Measurements from ENCODE around the gene PLA2G6.
"Not testable (repeated sequence)": the region's sequence is repeated elsewhere in the genome, so short reads cannot be mapped to it uniquely, and the experiment has no call there.

The PLA2G6 gene

DNA sequence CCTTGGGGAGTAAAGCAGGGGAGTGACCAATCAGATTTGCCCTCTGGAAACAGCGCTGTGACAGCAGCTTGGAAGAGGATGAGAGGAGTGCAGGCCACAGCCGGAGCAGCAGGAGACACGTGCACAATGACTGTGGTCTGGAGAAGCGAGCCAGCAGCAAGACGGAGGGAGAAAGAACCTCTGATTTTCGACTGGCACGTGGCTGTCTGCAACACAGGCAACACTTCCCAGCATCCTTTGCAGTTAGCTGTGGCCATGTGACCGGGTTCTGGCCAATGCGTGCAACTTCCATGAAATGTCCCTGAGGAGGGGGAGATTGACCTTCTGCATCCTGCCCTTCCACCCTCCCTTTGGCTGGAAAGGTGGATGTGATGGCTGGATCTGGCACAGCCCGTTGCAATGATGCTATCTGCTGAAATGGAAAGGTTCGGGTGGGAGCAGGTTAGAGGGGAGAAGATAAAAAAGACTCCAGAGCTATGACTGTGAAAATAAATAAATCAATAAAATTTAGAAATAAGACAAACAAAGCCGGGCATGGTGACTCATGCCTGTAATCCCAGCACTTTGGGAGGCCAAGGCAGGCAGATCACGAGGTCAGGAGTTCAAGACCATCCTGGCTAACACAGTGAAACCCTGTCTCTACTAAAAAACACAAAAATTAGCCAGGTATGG is 15.6 kb downstream of the PLA2G6 start:
- Histone ChIP-seq H3K4me1 (ENCODE audit: control insufficient read depth, insufficient read depth, low read length) (peaks cover 39% of the 10 kb centered on the region), H3K9me3 (ENCODE audit: control insufficient read depth, low read length) (no peaks in the 10 kb centered on the region), H3K9ac (ENCODE audit: low read length) (no peak overlapping the region), H3K4me3 (ENCODE audit: low read length) (no peak overlapping the region), H3K36me3 (ENCODE audit: control insufficient read depth, insufficient read depth, low read length) (no peaks in the 10 kb centered on the region), H3K27me3 (ENCODE audit: control insufficient read depth, insufficient read depth, low read length) (no peaks in the 10 kb centered on the region)

DNA sequence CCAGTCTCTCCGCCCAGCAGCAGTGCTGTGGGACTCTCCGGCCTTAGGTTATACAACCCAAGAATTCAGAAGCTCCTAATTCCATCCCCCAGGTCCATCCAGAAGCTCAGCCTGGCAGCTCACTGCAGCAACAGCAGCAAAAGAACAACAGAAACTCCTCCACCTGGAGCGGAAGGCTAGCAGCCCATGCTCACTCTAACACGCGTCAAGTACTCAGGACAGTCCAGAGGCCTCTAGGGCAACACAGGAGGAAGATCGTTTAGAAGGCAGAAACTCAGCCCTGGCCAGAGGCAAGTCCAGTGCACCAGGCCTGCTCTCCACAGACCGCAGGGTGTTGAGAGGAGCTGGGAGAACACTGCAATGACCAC is 17.1 kb downstream of the PLA2G6 start:
- Histone ChIP-seq H3K9ac (ENCODE audit: low read length) (peak overlapping the region; percentile 3), H3K4me3 (ENCODE audit: low read length) (no peak overlapping the region), H3K4me1 (ENCODE audit: control insufficient read depth, insufficient read depth, low read length) (peaks cover 39% of the 10 kb centered on the region), H3K36me3 (ENCODE audit: control insufficient read depth, insufficient read depth, low read length) (no peaks in the 10 kb centered on the region), H3K27me3 (ENCODE audit: control insufficient read depth, insufficient read depth, low read length) (no peaks in the 10 kb centered on the region), H3K9me3 (ENCODE audit: control insufficient read depth, low read length) (no peaks in the 10 kb centered on the region)

DNA sequence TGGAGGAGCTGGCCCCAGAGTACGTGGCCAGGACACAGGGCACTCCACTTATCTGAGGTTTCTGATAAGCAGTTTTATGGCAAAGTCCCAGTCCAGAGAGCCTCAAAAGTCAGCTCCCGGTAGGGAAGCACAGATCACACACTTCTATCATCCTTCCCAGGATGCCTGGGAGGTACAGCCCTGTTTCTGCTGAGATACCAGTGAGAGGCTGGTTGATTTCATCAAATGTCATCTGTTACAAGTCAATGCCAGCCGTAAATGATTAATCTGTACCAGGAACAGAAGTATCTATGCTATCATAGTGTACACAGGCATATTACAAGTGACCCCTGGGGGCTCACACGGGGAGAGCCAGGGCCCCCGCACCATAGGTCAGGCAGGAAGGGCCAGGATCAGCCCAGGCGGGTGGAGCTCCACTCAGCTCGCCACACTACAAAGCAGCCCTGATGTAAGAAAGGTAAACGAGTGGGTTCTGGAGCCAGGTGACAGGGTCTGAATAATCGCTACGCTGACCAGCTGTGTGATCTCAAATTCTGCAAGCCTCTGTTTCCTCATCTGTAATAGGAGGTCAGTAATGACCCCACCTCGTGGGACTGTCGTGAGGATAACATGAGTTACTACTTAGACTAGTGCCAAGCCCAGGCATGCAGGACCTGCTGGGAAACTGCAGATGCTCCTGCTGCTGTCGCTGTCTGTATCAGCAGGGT is 17.6 kb downstream of the PLA2G6 start:
- no peaks in the 10 kb centered on the region for H3K27me3 ChIP-seq (ENCODE audit: control insufficient read depth, insufficient read depth, low read length)

DNA sequence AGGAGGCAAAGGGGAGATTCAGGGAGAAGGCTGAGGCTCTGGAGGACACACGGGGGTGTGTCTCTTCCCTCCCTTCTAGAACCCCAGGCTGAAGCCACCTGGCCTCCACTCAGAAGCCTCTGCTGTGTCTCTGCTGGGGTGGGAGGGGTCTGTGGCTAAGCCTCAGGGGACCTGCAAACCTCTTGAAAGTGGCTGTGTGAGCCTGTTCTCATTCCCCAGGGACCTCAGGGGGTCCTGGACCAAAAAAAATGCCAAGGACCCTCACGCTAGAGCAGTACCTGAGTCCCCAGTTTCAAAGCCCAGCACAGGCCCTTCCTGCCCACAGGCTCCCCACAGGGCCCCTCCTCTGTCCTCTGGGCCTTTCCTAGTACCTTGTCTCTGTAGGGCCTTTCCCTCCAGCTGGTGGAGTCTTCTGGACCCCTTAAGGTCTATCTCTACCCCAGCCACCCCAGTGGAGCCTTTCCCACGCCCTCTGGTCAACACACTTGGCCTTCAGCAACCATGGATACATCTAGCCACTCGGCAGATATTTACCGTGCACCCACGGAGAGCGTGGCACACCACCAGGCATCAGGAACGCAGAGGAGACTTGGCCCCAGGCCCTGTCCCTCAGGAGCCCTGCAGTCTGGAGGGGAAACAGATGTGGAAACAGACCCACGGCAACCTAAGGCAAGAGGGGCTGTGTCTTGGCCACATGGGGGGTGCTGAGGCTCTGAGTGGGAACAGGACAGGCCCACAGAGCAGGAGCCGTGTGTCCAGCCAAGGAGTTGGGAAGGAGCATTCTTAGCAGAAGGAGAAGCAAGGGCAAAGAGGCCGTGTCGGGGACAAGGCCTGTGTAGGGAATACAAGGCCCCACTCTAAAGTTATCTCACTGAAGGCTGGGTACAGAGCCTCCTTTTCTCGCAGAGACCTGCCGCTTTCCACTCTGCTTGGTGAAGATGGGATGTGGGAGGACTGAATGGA is 18.5 kb downstream of the PLA2G6 start:
- H3K9ac ChIP-seq (ENCODE audit: low read length), result peak overlapping the region; percentile 15
- H3K4me1 ChIP-seq (ENCODE audit: control insufficient read depth, insufficient read depth, low read length), result peaks cover 39% of the 10 kb centered on the region

More for the DNA sequence above, 17.6 kb downstream of the PLA2G6 start:
- H3K36me3 ChIP-seq (ENCODE audit: control insufficient read depth, insufficient read depth, low read length), result no peaks in the 10 kb centered on the region
- no peaks in the 10 kb centered on the region for H3K9me3 ChIP-seq (ENCODE audit: control insufficient read depth, low read length)
- H3K4me1 ChIP-seq (ENCODE audit: control insufficient read depth, insufficient read depth, low read length), result peaks cover 39% of the 10 kb centered on the region
- H3K9ac ChIP-seq (ENCODE audit: low read length), result peak overlapping the region; percentile 3
- no peak overlapping the region for H3K4me3 ChIP-seq (ENCODE audit: low read length)

DNA sequence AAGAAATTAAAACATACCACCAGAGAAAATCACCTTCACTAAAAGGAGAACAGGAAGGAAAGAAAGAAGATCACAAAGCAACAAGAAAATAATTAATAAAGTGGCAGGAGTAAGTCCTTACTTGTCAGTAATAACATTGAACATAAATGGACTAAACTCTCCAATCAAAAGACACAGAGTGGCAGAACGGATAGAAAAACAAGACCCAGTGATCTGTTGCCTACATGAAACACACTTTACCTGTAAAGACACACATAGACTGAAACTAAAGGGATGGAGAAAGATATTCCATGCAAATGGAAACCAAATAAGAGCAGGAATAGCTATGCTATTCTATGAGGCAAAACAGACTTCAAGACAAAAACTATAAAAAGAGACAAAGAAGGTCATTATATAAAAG is 25.9 kb downstream of the PLA2G6 start:
- Histone ChIP-seq H3K4me1 (ENCODE audit: control insufficient read depth, insufficient read depth, low read length) (peaks cover 10% of the 10 kb centered on the region), H3K36me3 (ENCODE audit: control insufficient read depth, insufficient read depth, low read length) (no peaks in the 10 kb centered on the region), H3K4me3 (ENCODE audit: low read length) (no peak overlapping the region), H3K9ac (ENCODE audit: low read length) (no peak overlapping the region), H3K9me3 (ENCODE audit: control insufficient read depth, low read length) (no peaks in the 10 kb centered on the region), H3K27me3 (ENCODE audit: control insufficient read depth, insufficient read depth, low read length) (no peaks in the 10 kb centered on the region)

More for the DNA sequence above, 18.5 kb downstream of the PLA2G6 start:
- no peaks in the 10 kb centered on the region for H3K36me3 ChIP-seq (ENCODE audit: control insufficient read depth, insufficient read depth, low read length)
- no peak overlapping the region for H3K4me3 ChIP-seq (ENCODE audit: low read length)
- no peaks in the 10 kb centered on the region for H3K9me3 ChIP-seq (ENCODE audit: control insufficient read depth, low read length)
- no peaks in the 10 kb centered on the region for H3K27me3 ChIP-seq (ENCODE audit: control insufficient read depth, insufficient read depth, low read length)

DNA sequence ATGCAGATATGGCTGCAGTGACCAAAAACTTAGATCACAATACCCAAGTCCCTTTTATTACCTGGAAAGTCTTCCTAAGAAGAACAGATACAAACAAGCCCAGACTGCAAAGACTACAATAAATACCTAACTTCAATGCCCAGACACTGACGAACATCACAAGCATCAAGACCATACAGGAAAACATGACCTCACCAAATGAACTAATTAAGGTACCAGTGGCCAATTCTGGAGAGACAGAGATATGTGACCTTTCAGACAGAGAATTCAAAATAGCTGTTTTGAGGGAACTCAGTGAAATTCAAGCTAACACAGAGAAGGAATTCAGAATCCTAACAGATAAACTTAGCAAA is 27.1 kb downstream of the PLA2G6 start:
- not testable (repeated sequence) for H3K4me1 ChIP-seq (ENCODE audit: control insufficient read depth, insufficient read depth, low read length); H3K9ac ChIP-seq (ENCODE audit: low read length); H3K9me3 ChIP-seq (ENCODE audit: control insufficient read depth, low read length); H3K36me3 ChIP-seq (ENCODE audit: control insufficient read depth, insufficient read depth, low read length); H3K27me3 ChIP-seq (ENCODE audit: control insufficient read depth, insufficient read depth, low read length); H3K4me3 ChIP-seq (ENCODE audit: low read length)

DNA sequence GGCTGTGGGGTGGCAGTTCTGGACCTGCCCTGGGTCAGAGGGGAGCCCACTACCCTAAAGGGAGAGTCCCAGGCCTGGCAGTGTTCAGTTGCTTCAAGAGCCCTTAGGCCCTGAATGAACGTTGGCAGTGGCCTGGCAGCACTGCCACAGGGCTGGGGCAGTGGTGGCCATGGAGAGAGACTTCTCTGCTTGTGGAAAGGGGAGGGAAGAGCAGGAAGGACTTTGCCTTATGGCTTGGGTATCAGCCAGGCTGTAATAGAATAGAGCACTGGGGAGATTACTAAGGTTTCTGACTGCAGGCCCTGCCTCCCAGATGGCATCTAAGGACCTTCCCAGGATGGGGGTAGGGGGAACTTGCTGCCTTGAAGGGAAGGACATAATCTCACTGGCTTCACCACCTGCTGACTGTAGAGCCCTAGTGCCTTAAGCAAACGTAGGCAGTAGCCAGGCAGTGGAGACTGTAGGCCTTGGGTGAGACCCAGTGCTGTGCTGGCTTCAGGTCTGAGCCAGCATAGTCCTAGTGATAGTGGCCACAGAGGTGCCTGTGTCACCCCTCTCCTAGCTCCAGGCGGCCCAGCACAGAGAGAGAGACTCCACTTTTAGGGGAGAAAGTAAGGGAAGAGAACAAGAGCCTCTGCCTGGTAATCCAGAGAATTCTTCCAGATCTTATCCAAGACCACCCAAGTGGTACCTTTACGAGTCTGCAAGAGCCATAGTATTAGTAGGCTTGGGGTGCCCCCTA is 27.6 kb downstream of the PLA2G6 start:
- H3K4me3 ChIP-seq (ENCODE audit: low read length), result no peak overlapping the region
- H3K9ac ChIP-seq (ENCODE audit: low read length), result peak overlapping the region; percentile 53
- H3K9me3 ChIP-seq (ENCODE audit: control insufficient read depth, low read length), result no peaks in the 10 kb centered on the region
- peaks cover 10% of the 10 kb centered on the region for H3K4me1 ChIP-seq (ENCODE audit: control insufficient read depth, insufficient read depth, low read length)
- no peaks in the 10 kb centered on the region for H3K27me3 ChIP-seq (ENCODE audit: control insufficient read depth, insufficient read depth, low read length)
- H3K36me3 ChIP-seq (ENCODE audit: control insufficient read depth, insufficient read depth, low read length), result no peaks in the 10 kb centered on the region

DNA sequence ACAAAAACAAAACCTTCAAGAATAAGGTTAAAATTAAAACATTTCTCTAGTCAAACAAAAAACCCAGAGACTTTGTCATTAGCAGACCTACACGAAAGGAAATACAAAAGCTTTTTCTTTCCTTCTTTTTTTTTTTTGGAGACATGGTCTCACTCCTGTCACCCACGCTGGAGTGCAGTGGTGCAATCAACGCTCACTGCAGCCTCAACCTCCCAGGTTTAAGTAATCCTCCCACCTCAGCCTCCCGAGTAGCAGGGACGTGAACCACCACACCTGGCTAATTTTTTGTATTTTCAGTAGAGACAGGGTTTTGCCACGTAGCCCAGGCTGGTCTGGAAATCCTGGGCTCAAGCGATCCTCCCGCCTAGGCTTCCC is 30.5 kb downstream of the PLA2G6 start:
- H3K9me3 ChIP-seq (ENCODE audit: control insufficient read depth, low read length), result no peaks in the 10 kb centered on the region
- no peak overlapping the region for H3K9ac ChIP-seq (ENCODE audit: low read length)
- H3K4me1 ChIP-seq (ENCODE audit: control insufficient read depth, insufficient read depth, low read length), result peaks cover 16% of the 10 kb centered on the region
- no peaks in the 10 kb centered on the region for H3K27me3 ChIP-seq (ENCODE audit: control insufficient read depth, insufficient read depth, low read length)
- no peak overlapping the region for H3K4me3 ChIP-seq (ENCODE audit: low read length)
- H3K36me3 ChIP-seq (ENCODE audit: control insufficient read depth, insufficient read depth, low read length), result no peaks in the 10 kb centered on the region

DNA sequence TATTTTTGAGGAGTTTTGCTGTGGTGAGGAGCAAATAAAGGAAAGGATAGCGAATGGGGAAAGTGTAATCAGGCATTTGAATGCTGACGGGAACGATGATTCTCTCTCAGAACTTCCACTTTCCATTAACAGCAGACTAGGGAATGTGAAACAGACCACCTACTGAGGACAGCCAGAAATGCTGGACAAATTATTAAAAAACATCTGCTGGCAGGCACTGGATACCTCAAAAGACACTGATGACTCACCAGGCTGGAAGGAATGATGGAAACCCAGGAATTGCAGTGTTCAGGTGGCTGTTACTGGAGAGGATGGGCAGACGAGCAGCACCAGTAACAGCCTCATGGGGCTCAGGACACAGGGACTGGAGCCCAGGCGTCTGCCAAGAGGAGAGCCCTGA is 33.4 kb downstream of the PLA2G6 start:
- Histone ChIP-seq H3K4me3 (ENCODE audit: low read length) (no peak overlapping the region), H3K9me3 (ENCODE audit: control insufficient read depth, low read length) (no peaks in the 10 kb centered on the region), H3K36me3 (ENCODE audit: control insufficient read depth, insufficient read depth, low read length) (no peaks in the 10 kb centered on the region), H3K27me3 (ENCODE audit: control insufficient read depth, insufficient read depth, low read length) (no peaks in the 10 kb centered on the region), H3K9ac (ENCODE audit: low read length) (no peak overlapping the region), H3K4me1 (ENCODE audit: control insufficient read depth, insufficient read depth, low read length) (peaks cover 6% of the 10 kb centered on the region)

DNA sequence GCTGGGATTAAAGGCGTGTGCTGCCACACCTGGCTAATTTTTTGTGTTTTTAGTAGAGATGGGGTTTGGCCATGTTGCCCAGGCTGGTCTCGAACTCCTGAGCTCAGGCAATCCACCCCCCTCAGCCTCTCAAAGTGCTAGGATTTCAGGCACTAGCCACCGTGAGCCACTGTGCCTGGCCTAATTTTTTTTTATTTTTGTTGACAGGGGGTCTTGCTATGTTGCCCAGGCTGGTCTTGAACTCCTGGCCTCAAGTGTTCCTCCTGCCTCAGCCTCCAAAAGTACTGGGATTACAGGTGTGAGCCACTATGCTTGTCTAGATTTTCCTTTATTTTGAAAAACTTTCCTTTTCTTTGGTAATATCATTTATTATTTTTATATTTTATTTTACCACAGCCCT is 35.5 kb downstream of the PLA2G6 start:
- not testable (repeated sequence) for H3K4me3 ChIP-seq (ENCODE audit: low read length); H3K27me3 ChIP-seq (ENCODE audit: control insufficient read depth, insufficient read depth, low read length); H3K4me1 ChIP-seq (ENCODE audit: control insufficient read depth, insufficient read depth, low read length); H3K9ac ChIP-seq (ENCODE audit: low read length); H3K36me3 ChIP-seq (ENCODE audit: control insufficient read depth, insufficient read depth, low read length); H3K9me3 ChIP-seq (ENCODE audit: control insufficient read depth, low read length)

DNA sequence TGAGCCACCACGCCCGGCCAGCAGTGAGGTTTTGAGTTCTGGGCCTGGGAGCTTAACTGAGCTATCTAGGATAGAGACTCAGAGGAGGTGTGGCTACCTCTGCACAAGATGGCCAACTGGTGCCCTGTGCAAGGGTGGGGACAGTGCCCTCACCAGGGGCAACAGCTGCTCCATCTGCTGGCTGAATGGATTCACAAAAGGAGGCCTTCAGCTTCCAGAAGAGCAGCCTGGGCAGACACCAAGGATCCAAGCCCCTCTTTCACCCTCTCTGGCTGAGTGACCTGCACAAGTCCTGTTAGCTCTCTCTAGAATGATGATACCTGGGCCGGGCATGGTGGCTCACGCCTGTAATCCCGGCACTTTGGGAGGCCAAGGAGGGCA is 37.6 kb downstream of the PLA2G6 start:
- H3K27me3 ChIP-seq (ENCODE audit: control insufficient read depth, insufficient read depth, low read length), result no peaks in the 10 kb centered on the region
- no peak overlapping the region for H3K4me3 ChIP-seq (ENCODE audit: low read length)
- peaks cover 6% of the 10 kb centered on the region for H3K4me1 ChIP-seq (ENCODE audit: control insufficient read depth, insufficient read depth, low read length)
- H3K36me3 ChIP-seq (ENCODE audit: control insufficient read depth, insufficient read depth, low read length), result peaks cover 6% of the 10 kb centered on the region
- H3K9me3 ChIP-seq (ENCODE audit: control insufficient read depth, low read length), result no peaks in the 10 kb centered on the region
- H3K9ac ChIP-seq (ENCODE audit: low read length), result no peak overlapping the region

Measured in mucosa of stomach (tissue), 1 donor.